ENCODE measurements around the gene PEPD. TPM values are rescaled to one million over a fixed set of nuclear protein-coding genes. Genes with fewer than 3 reads are reported as not detected.
"Not testable (repeated sequence)": the region's sequence is repeated elsewhere in the genome, so short reads cannot be mapped to it uniquely, and the experiment has no call there.

The PEPD gene
- total RNA-seq, 2 donors from 2014 or later, result 74.0 to 89.9 TPM

- H3K27me3 ChIP-seq (replicated peaks; ENCODE audit: insufficient read depth), result no peaks in the 10 kb centered on the region
- H3K36me3 ChIP-seq, result no peaks in the 10 kb centered on the region
- no peaks in the 10 kb centered on the region for H3K9me3 ChIP-seq
- DNase-seq (ENCODE audit: low spot score), result peak; percentile 36
- TF ChIP-seq POLR2A (IDR thresholded peaks at IDR 0.05), result no peak
- TF ChIP-seq POLR2AphosphoS5 (IDR thresholded peaks at IDR 0.05), result peak; percentile 53
- TF ChIP-seq CTCF (IDR thresholded peaks at IDR 0.05), result no peak
- no peak overlapping the region for H3K4me3 ChIP-seq
- H3K4me1 ChIP-seq (replicated peaks), result no peaks in the 10 kb centered on the region
- no peak overlapping the region for H3K27ac ChIP-seq
- 37% methylated on average over 3 of the region's 3 CpGs for WGBS
- intact Hi-C loops (cut with DNase I), result no loop called here
Measured at GRCh38 chr19:33482476-33482875, 39.1 kb downstream of the PEPD start.

GRCh38 chr19:33481863-33482262, 39.7 kb downstream of the PEPD start:
- H3K9me3 ChIP-seq, result no peaks in the 10 kb centered on the region
- H3K36me3 ChIP-seq, result no peaks in the 10 kb centered on the region
- no peak for DNase-seq (ENCODE audit: low spot score)
- H3K27me3 ChIP-seq (replicated peaks; ENCODE audit: insufficient read depth), result no peaks in the 10 kb centered on the region
- WGBS, result 83% methylated on average over 4 of the region's 4 CpGs
- no peak overlapping the region for H3K4me3 ChIP-seq
- H3K4me1 ChIP-seq (replicated peaks), result no peaks in the 10 kb centered on the region
- TF ChIP-seq CTCF (IDR thresholded peaks at IDR 0.05) (no peak), POLR2AphosphoS5 (IDR thresholded peaks at IDR 0.05) (no peak), POLR2A (IDR thresholded peaks at IDR 0.05) (no peak)
- no peak overlapping the region for H3K27ac ChIP-seq
- intact Hi-C loops (cut with DNase I), result no loop called here

- H3K27ac ChIP-seq; H3K27me3 ChIP-seq (replicated peaks; ENCODE audit: insufficient read depth); H3K4me3 ChIP-seq; H3K4me1 ChIP-seq (replicated peaks); H3K36me3 ChIP-seq; DNase-seq (ENCODE audit: low spot score); H3K9me3 ChIP-seq; intact Hi-C loops (cut with DNase I): not testable (repeated sequence)
- WGBS, result 94% methylated on average over 3 of the region's 3 CpGs
Measured at GRCh38 chr19:33479570-33479969, 42.0 kb downstream of the PEPD start.

- no peaks in the 10 kb centered on the region for H3K9me3 ChIP-seq
- no peaks in the 10 kb centered on the region for H3K36me3 ChIP-seq
- WGBS, result 93% methylated on average over 10 of the region's 10 CpGs
- H3K27ac ChIP-seq, result no peak overlapping the region
- TF ChIP-seq POLR2AphosphoS5 (IDR thresholded peaks at IDR 0.05) (no peak), CTCF (IDR thresholded peaks at IDR 0.05) (no peak), POLR2A (IDR thresholded peaks at IDR 0.05) (no peak)
- DNase-seq (ENCODE audit: low spot score), result no peak
- H3K4me1 ChIP-seq (replicated peaks), result no peaks in the 10 kb centered on the region
- H3K4me3 ChIP-seq, result no peak overlapping the region
- no peaks in the 10 kb centered on the region for H3K27me3 ChIP-seq (replicated peaks; ENCODE audit: insufficient read depth)
- intact Hi-C loops (cut with DNase I), result no loop called here
Measured at GRCh38 chr19:33477781-33478180, 43.8 kb downstream of the PEPD start.

GRCh38 chr19:33476151-33476707, 45.4 kb downstream of the PEPD start:
- no peak for DNase-seq (ENCODE audit: low spot score)
- no peak overlapping the region for H3K4me3 ChIP-seq
- H3K27me3 ChIP-seq (replicated peaks; ENCODE audit: insufficient read depth), result no peaks in the 10 kb centered on the region
- TF ChIP-seq POLR2A (IDR thresholded peaks at IDR 0.05) (no peak), POLR2AphosphoS5 (IDR thresholded peaks at IDR 0.05) (no peak), CTCF (IDR thresholded peaks at IDR 0.05) (no peak)
- intact Hi-C loops (cut with DNase I), result no loop called here
- H3K4me1 ChIP-seq (replicated peaks), result no peaks in the 10 kb centered on the region
- H3K27ac ChIP-seq, result no peak overlapping the region
- no peaks in the 10 kb centered on the region for H3K36me3 ChIP-seq
- H3K9me3 ChIP-seq, result no peaks in the 10 kb centered on the region
- 98% methylated on average over 11 of the region's 11 CpGs for WGBS
